Testis (tissue), 2 donors: Measurements from ENCODE around the gene SPACA5.
"Not testable (repeated sequence)": the region's sequence is repeated elsewhere in the genome, so short reads cannot be mapped to it uniquely, and the experiment has no call there.

Experiments
- POLR2A ChIP-seq: fragments of 450-650 bp; IDR thresholded peaks from one replicate; pipeline ENCODE4 v1.6.1; 2017; ENCODE audit warnings: antibody characterized with exemption, mild to moderate bottlenecking, moderate library complexity
- TF ChIP-seq, protein P1 (sequence below), 3 experiments: fragments of 450-650 bp in 2 of 3; fragments of 200-600 bp in 1 of 3; sonication (generic) in 1 of 3; IDR thresholded peaks; one replicate each; pipeline ENCODE4 v1.5.1; 2016 to 2019; ENCODE audit warnings: antibody characterized with exemption in 3 of 3, mild to moderate bottlenecking in 2 of 3, moderate library complexity in 1 of 3

GRCh38 chrX:47965526-47965925, 41.3 kb upstream of the SPACA5 start:
- TF ChIP-seq, protein P1, sequence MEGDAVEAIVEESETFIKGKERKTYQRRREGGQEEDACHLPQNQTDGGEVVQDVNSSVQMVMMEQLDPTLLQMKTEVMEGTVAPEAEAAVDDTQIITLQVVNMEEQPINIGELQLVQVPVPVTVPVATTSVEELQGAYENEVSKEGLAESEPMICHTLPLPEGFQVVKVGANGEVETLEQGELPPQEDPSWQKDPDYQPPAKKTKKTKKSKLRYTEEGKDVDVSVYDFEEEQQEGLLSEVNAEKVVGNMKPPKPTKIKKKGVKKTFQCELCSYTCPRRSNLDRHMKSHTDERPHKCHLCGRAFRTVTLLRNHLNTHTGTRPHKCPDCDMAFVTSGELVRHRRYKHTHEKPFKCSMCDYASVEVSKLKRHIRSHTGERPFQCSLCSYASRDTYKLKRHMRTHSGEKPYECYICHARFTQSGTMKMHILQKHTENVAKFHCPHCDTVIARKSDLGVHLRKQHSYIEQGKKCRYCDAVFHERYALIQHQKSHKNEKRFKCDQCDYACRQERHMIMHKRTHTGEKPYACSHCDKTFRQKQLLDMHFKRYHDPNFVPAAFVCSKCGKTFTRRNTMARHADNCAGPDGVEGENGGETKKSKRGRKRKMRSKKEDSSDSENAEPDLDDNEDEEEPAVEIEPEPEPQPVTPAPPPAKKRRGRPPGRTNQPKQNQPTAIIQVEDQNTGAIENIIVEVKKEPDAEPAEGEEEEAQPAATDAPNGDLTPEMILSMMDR (IDR thresholded peaks at IDR 0.05) = not testable (repeated sequence)
- not testable (repeated sequence) for TF ChIP-seq POLR2A
